Erythroblast (primary cell): Measurements from ENCODE around the gene CDKN2B-AS1.

Experiments used
- GATA1 ChIP-seq: IDR thresholded peaks from 2 replicates; pipeline ENCODE4 v1.6.1; 2011; ENCODE audit warnings: low read depth, mild to moderate bottlenecking, control low read depth, low read length, moderate library complexity
- POLR2A ChIP-seq: IDR thresholded peaks from 2 replicates; pipeline ENCODE4 v1.6.1; 2011; ENCODE audit warnings: mild to moderate bottlenecking, low read length

- TF ChIP-seq POLR2A, result no peak
- no peak for TF ChIP-seq GATA1
Observed at GRCh38 chr9:22124263-22125011, 129.8 kb downstream of the CDKN2B-AS1 start.
